IPS-11a (cell line): ENCODE data around the gene ACVR2B.

ENCODE experiments used
- H3K4me3 ChIP-seq: one replicate; pipeline ENCODE4 v1.5.1; 2013; ENCODE audit warnings: low read depth, low read length, control low read depth

The ACVR2B gene

DNA sequence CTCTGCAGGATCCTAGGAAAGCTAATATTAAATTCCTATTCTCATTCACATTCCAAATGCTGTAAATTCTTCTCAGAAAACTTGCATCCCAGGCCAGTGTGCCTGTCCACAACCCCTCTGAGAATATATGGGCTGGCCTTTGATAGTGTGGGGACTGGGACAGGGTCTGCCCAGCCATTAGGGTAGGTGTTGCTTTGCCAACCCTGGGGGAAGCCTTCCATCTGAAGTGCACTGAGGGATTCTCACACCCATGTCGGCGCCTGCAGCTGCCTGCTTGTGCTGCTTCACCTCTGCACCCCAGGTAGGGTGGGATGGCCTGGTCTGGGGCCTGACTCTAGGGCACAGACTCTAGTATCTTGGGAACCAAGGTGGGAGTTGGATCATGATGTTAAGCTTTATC lies 27.2 kb downstream of the ACVR2B start:
- no peak overlapping the region for H3K4me3 ChIP-seq

GRCh38 chr3:38482951-38483350 lies 29.3 kb downstream of the ACVR2B start:
- no peak overlapping the region for H3K4me3 ChIP-seq

DNA sequence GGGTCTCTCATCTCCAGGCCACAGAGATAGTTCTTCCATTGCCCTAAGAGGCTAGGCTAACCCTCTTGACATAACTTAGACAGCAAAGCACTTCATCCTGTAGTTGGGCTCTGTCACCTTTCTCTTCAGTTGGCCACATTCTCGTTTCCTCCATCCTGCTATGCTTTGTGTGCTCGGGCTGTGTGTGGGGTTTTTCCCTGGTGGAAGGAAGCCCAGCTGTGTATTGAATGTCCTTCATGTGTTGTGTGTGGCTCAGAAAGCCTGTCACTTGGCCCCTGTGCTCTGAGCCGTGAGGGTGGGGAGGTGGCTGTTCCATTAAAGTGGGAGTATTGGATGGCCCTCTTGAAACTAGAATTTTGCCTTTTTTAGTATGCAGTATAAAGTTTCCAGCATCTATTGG lies 33.6 kb downstream of the ACVR2B start:
- H3K4me3 ChIP-seq = no peak overlapping the region

- no peak overlapping the region for H3K4me3 ChIP-seq
Observed at GRCh38 chr3:38488949-38489348, 35.3 kb downstream of the ACVR2B start.

GRCh38 chr3:38489766-38490165 lies 36.1 kb downstream of the ACVR2B start:
- H3K4me3 ChIP-seq = no peak overlapping the region

- no peak overlapping the region for H3K4me3 ChIP-seq
Observed at GRCh38 chr3:38490281-38491030, 36.8 kb downstream of the ACVR2B start.

- H3K4me3 ChIP-seq = no peak overlapping the region
Observed at GRCh38 chr3:38491215-38491614, 37.5 kb downstream of the ACVR2B start.

GRCh38 chr3:38493031-38493430 lies 39.3 kb downstream of the ACVR2B start:
- no peak overlapping the region for H3K4me3 ChIP-seq

GRCh38 chr3:38496131-38496910 lies 42.6 kb downstream of the ACVR2B start, which contains the start of gene EXOG:
Gene EXOG, plus strand, starts transcription at chr3:38496340. Its CDS starts 28 bp downstream, at chr3:38496368.
- peak within 1 kb of the TSS; percentile 82 for H3K4me3 ChIP-seq

GRCh38 chr3:38497031-38497430 lies 43.3 kb downstream of the ACVR2B start:
- H3K4me3 ChIP-seq = peak overlapping the region; percentile 82

GRCh38 chr3:38500688-38501417 lies 47.2 kb downstream of the ACVR2B start:
- H3K4me3 ChIP-seq = no peak overlapping the region

- H3K4me3 ChIP-seq = no peak overlapping the region
Observed at GRCh38 chr3:38507120-38507519, 53.4 kb downstream of the ACVR2B start.

DNA sequence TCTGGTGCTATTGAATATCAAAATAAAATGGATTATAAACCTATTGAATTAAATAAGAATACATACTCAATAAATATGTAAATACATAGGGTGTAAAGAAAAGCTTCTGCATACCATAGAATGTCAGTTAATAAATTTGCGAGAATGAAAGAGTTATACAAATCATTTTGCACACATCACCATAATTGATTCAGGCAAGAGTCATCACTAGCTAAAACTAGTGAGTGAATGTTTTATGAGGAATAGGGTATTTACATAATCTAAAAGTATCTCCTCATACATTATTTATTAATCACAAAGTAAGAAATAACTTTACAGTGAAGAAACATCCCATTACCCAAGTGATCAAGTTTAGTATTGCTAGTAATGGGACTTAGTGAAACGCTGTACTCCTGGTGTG lies 56.0 kb downstream of the ACVR2B start:
- H3K4me3 ChIP-seq = no peak overlapping the region

- no peak overlapping the region for H3K4me3 ChIP-seq
Observed at GRCh38 chr3:38510631-38511030, 56.9 kb downstream of the ACVR2B start.

- H3K4me3 ChIP-seq = no peak overlapping the region
Observed at GRCh38 chr3:38511546-38511945, 57.9 kb downstream of the ACVR2B start.

DNA sequence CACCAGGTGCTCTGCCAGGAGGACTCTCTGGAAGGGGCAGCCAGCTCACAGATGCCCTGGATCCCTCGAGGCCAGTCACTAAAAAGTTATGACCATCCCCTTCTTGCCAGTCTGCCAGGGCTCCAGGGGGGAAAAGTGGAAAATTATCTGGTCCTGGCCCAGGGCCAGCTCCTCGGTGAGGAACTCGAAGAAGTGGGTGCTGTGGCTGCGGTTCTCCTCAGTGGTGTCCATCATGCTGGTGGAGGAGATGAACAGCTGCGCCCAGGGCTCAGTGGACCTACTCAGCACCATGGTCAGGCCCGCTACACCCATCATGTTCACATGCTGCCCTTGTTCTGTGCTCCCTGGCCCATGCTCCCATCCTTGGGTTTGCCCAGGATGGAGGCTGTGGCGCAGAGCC lies 61.7 kb downstream of the ACVR2B start:
- no peak overlapping the region for H3K4me3 ChIP-seq

GRCh38 chr3:38516669-38517068 lies 63.0 kb downstream of the ACVR2B start:
- H3K4me3 ChIP-seq = no peak overlapping the region

- no peak overlapping the region for H3K4me3 ChIP-seq
Observed at GRCh38 chr3:38519000-38519399, 65.3 kb downstream of the ACVR2B start.

DNA sequence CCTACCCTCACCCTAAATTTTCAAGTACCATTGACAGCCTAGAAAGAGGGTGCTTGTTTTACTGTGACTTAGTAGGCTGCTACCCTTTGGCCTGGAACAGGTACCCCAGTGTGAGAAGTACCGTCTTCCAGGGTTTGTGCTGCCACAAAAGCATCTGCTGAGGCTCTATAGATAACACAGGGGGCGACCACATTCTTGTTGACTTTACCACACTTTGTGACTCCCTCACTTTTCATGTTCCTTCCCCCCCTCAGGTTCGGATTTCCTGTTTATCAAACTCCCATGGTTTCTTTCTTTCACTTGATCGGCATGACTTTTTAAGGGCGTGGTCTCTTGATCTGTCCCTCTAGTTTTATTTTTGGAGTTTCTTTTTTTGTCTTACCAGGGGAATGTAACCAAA lies 66.0 kb downstream of the ACVR2B start:
- H3K4me3 ChIP-seq = no peak overlapping the region

DNA sequence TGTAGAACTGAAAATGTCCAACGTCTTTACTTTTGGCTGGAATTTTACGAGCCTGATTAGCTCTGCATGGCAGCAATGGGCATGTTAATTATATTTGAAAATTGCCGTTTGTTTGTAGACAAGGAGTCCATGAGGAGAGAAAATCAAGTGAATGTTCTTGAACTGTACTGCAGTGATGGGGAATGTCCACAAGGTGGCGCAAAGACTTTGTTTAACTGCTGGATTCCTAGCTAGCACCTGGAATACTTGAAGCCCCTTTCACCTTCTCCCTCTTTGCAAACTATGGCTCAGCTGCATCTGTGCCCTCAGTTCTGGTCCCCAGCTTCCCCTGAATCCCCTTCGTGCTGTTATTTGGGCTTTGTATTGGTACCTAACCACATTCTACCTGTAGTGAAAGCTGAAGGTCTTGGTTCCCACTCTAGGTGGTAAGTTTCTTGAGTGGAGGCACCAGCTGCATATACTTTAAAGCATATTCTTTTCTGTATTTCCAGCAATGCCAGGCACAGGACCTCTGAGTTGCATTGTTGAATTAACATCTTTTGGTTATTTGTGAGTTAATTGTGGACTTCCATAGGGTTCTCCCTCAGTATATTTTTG lies 67.8 kb downstream of the ACVR2B start:
- H3K4me3 ChIP-seq = no peak overlapping the region

- H3K4me3 ChIP-seq = no peak overlapping the region
Observed at GRCh38 chr3:38522002-38522401, 68.3 kb downstream of the ACVR2B start.
